Fibroblast of skin of back (primary cell): Measurements from ENCODE around the gene PRKN.

Experiments
- DNase-seq: peaks from one replicate; pipeline ENCODE4 v3.0.0-alpha.2; 2013

The PRKN gene

GRCh38 chr6:161745594-161746141, 981.9 kb downstream of the PRKN start:
- DNase-seq: no peak

GRCh38 chr6:161745128-161745527, 982.4 kb downstream of the PRKN start:
- no peak for DNase-seq

- DNase-seq: peak; percentile 28
Measured at GRCh38 chr6:161744211-161745067, 983.1 kb downstream of the PRKN start.

- DNase-seq: no peak
Measured at GRCh38 chr6:161743509-161744178, 983.9 kb downstream of the PRKN start.

GRCh38 chr6:161740486-161740885, 987.1 kb downstream of the PRKN start:
- no peak for DNase-seq

GRCh38 chr6:161736781-161737292, 990.7 kb downstream of the PRKN start:
- DNase-seq: no peak

GRCh38 chr6:161736326-161736725, 991.2 kb downstream of the PRKN start:
- no peak for DNase-seq

- DNase-seq: no peak
Measured at GRCh38 chr6:161732594-161732993, 995.0 kb downstream of the PRKN start.

GRCh38 chr6:161727083-161727833, 1000.3 kb downstream of the PRKN start:
- DNase-seq: no peak

GRCh38 chr6:161722394-161722793, 1005.2 kb downstream of the PRKN start:
- DNase-seq: no peak

GRCh38 chr6:161721511-161721910, 1006.1 kb downstream of the PRKN start:
- no peak for DNase-seq

GRCh38 chr6:161716176-161716575, 1011.4 kb downstream of the PRKN start:
- DNase-seq: no peak

- no peak for DNase-seq
Measured at GRCh38 chr6:161711938-161712337, 1015.6 kb downstream of the PRKN start.

- no peak for DNase-seq
Measured at GRCh38 chr6:161711515-161711914, 1016.1 kb downstream of the PRKN start.

- DNase-seq: no peak
Measured at GRCh38 chr6:161710698-161711097, 1016.9 kb downstream of the PRKN start.

- no peak for DNase-seq
Measured at GRCh38 chr6:161701056-161701455, 1026.5 kb downstream of the PRKN start.

- DNase-seq: no peak
Measured at GRCh38 chr6:161696801-161697200, 1030.8 kb downstream of the PRKN start.

- DNase-seq: peak; percentile 46
Measured at GRCh38 chr6:161694995-161695394, 1032.6 kb downstream of the PRKN start.

GRCh38 chr6:161686655-161687054, 1040.9 kb downstream of the PRKN start:
- no peak for DNase-seq

GRCh38 chr6:161684731-161685475, 1042.7 kb downstream of the PRKN start:
- DNase-seq: no peak

- DNase-seq: no peak
Measured at GRCh38 chr6:161683400-161683799, 1044.2 kb downstream of the PRKN start.

GRCh38 chr6:161682982-161683381, 1044.6 kb downstream of the PRKN start:
- no peak for DNase-seq
